Natural killer cell (primary cell): Measurements from ENCODE around the gene UBE2J1. TPM values are rescaled to one million over a fixed set of nuclear protein-coding genes. Genes with fewer than 3 reads are reported as not detected.

Experiments
- ATAC-seq, 3 donors: fragments of 150-1000 bp in 2 of 3; fragments of 200-7000 bp in 1 of 3; cut with Tn5 transposase; 1 replicate in 1 of 3; 2 replicates in 2 of 3; pipeline ENCODE4 v1.10.0; 2021; ENCODE audit warnings: mild to moderate bottlenecking in 2 of 3, moderate library complexity in 2 of 3
- DNase-seq, 2 donors: peaks; one replicate each; pipeline versions ENCODE4 v3.0.0 to v3.0.0-alpha.2; 2013 to 2021; ENCODE audit warnings: mixed read lengths in 1 of 2
- H3K27ac ChIP-seq: one replicate; pipeline ENCODE4 v1.5.1; 2013; ENCODE audit warnings: mild to moderate bottlenecking, low read length
- H3K27me3 ChIP-seq: one replicate; pipeline ENCODE4 v1.6.1; 2013; ENCODE audit warnings: low read length; ENCODE audit not compliant: control insufficient read depth, insufficient read depth
- H3K36me3 ChIP-seq: one replicate; pipeline ENCODE4 v1.6.1; 2013; ENCODE audit warnings: low read length; ENCODE audit not compliant: control insufficient read depth, insufficient read depth
- H3K4me1 ChIP-seq: one replicate; pipeline ENCODE4 v1.6.1; 2013; ENCODE audit warnings: low read length; ENCODE audit not compliant: control insufficient read depth, insufficient read depth
- H3K4me3 ChIP-seq: one replicate; pipeline ENCODE4 v1.5.1; 2013; ENCODE audit warnings: low read length
- H3K9me3 ChIP-seq: one replicate; pipeline ENCODE4 v1.6.1; 2013; ENCODE audit warnings: low read length; ENCODE audit not compliant: control insufficient read depth, insufficient read depth
- H3K27ac Mint-ChIP-seq, 2 donors: one replicate each; pipeline ENCODE4 v1.8.0; 2022; ENCODE audit warnings: mild to moderate bottlenecking in 2 of 2, mixed read lengths in 2 of 2, moderate library complexity in 1 of 2
- H3K27me3 Mint-ChIP-seq, 2 donors: one replicate each; pipeline ENCODE4 v1.8.0; 2022; ENCODE audit warnings: low read depth in 2 of 2, mixed read lengths in 2 of 2
- H3K36me3 Mint-ChIP-seq: one replicate; pipeline ENCODE4 v1.8.0; 2022; ENCODE audit warnings: mixed read lengths
- H3K4me1 Mint-ChIP-seq, 2 donors: one replicate each; pipeline ENCODE4 v1.8.0; 2022; ENCODE audit warnings: mixed read lengths in 2 of 2
- H3K4me3 Mint-ChIP-seq: one replicate; pipeline ENCODE4 v1.8.0; 2022; ENCODE audit warnings: mild to moderate bottlenecking, moderate library complexity, mixed read lengths
- H3K9me3 Mint-ChIP-seq, 2 donors: one replicate each; pipeline ENCODE4 v1.8.0; 2022; ENCODE audit warnings: mixed read lengths in 2 of 2
- CTCF ChIP-seq: fragments of 200-600 bp; IDR thresholded peaks from one replicate; pipeline ENCODE4 v1.8.0; 2022; ENCODE audit warnings: antibody characterized with exemption
- WGBS: methylation state at CpG from one replicate; pipeline ENCODE4 v1.1.7; 2013; ENCODE audit warnings: missing lambda C conversion rate; ENCODE audit not compliant: insufficient coverage; 5-methylcytosine and 5-hydroxymethylcytosine counted together
- intact Hi-C: fragments of 100-400 bp; cut with micrococcal nuclease; formaldehyde crosslinking; loops from one replicate; pipeline ENCODE4 v1.14.2; 2022
- total RNA-seq, 4 donors: library from RNA; stranded (reverse); fragments of 120-200 nt in 1 of 4; gene quantifications; one replicate each; pipeline versions ENCODE4 v1.2.3 to v1.2.4, GENCODE V29; 2013 to 2022

The UBE2J1 gene
- total RNA-seq, 3 donors from 2014 or later (not counting 1 experiment from before 2014, with no cell fraction given): 34.1 to 58.1 (median 45.9) TPM

GRCh38 chr6:89356642-89357170 lies 4.2 kb upstream of the UBE2J1 start:
- Histone ChIP-seq H3K9me3 (no peaks in the 10 kb centered on the region), H3K27ac (peak overlapping the region; percentile 83), H3K4me1 (peaks cover 8% of the 10 kb centered on the region), H3K27me3 (no peaks in the 10 kb centered on the region), H3K36me3 (no peaks in the 10 kb centered on the region), H3K4me3 (peak overlapping the region; percentile 29)
- TF ChIP-seq CTCF: no peak
- H3K9me3 Mint-ChIP-seq: no peaks in the 10 kb centered on the region
- peak overlapping the region in 1 of 2 donors; percentile 89 for H3K27ac Mint-ChIP-seq
- no peaks in the 10 kb centered on the region for H3K27me3 Mint-ChIP-seq
- H3K36me3 Mint-ChIP-seq: no peaks in the 10 kb centered on the region
- H3K4me1 Mint-ChIP-seq: peaks cover 23 to 30% of the 10 kb centered on the region in 2 donors
- intact Hi-C loops: no loop called here
- H3K4me3 Mint-ChIP-seq: peak overlapping the region; percentile 84
- DNase-seq: no peak
- no peak for ATAC-seq
- WGBS: no CpG with 5 or more reads among the region's 1 CpG

GRCh38 chr6:89355511-89356194 lies 3.1 kb upstream of the UBE2J1 start:
- Mint-ChIP-seq H3K36me3 (no peaks in the 10 kb centered on the region), H3K27me3 (no peaks in the 10 kb centered on the region), H3K4me3 (no peak overlapping the region), H3K27ac (no peak overlapping the region), H3K9me3 (no peaks in the 10 kb centered on the region), H3K4me1 (peaks cover 31 to 40% of the 10 kb centered on the region in 2 donors)
- TF ChIP-seq CTCF: no peak
- Histone ChIP-seq H3K4me3 (no peak overlapping the region), H3K9me3 (no peaks in the 10 kb centered on the region), H3K4me1 (peaks cover 16% of the 10 kb centered on the region), H3K27ac (no peak overlapping the region), H3K27me3 (no peaks in the 10 kb centered on the region), H3K36me3 (no peaks in the 10 kb centered on the region)
- ATAC-seq: no peak
- no peak for DNase-seq
- intact Hi-C loops: no loop called here
- 90% methylated on average over 2 of the region's 2 CpGs for WGBS

- Histone ChIP-seq H3K27ac (peak overlapping the region; percentile 92), H3K4me3 (no peak overlapping the region), H3K27me3 (no peaks in the 10 kb centered on the region), H3K9me3 (no peaks in the 10 kb centered on the region), H3K36me3 (no peaks in the 10 kb centered on the region), H3K4me1 (peaks cover 18% of the 10 kb centered on the region)
- 61% methylated on average over 2 of the region's 2 CpGs for WGBS
- H3K9me3 Mint-ChIP-seq: no peaks in the 10 kb centered on the region
- no peaks in the 10 kb centered on the region for H3K36me3 Mint-ChIP-seq
- intact Hi-C loops: loop anchor here (2.0 kb wide), 2 partner anchors 21 to 273 kb away; partner anchors contain the start of gene PNRC1
- peak overlapping the region; percentile 100 for H3K4me3 Mint-ChIP-seq
- peaks cover 46 to 53% of the 10 kb centered on the region in 2 donors for H3K4me1 Mint-ChIP-seq
- no peaks in the 10 kb centered on the region for H3K27me3 Mint-ChIP-seq
- no peak for TF ChIP-seq CTCF
- no peak for DNase-seq
- peak overlapping the region; percentile 96 for H3K27ac Mint-ChIP-seq
- no peak for ATAC-seq
Measured at GRCh38 chr6:89353702-89354392, 1.3 kb upstream of the UBE2J1 start.
